ENCODE data around the gene AMH. TPM values are rescaled to one million over a fixed set of nuclear protein-coding genes. Genes with fewer than 3 reads are reported as not detected.

AMH gene
- total RNA-seq, 1 donor = under 0.01 TPM

GRCh38 chr19:2266183-2266993 lies 17.3 kb downstream of the AMH start:
- no peak overlapping the region for H3K4me3 ChIP-seq (ENCODE audit: insufficient read depth, low read length)
- peaks cover 14% of the 10 kb centered on the region for H3K4me1 ChIP-seq (ENCODE audit: insufficient read depth, low read length)
- H4K20me1 ChIP-seq (ENCODE audit: insufficient read depth, low read length) = peaks cover 12% of the 10 kb centered on the region
- no peak overlapping the region for H3K27ac ChIP-seq (ENCODE audit: low read depth, low read length)
- H3K27me3 ChIP-seq (ENCODE audit: insufficient read depth, low read length) = no peaks in the 10 kb centered on the region
- no peaks in the 10 kb centered on the region for H3K9me3 ChIP-seq (ENCODE audit: low read depth, low read length)
- peak overlapping the region; percentile 25 for H3K4me2 ChIP-seq (ENCODE audit: insufficient read depth, low read length)
- DNase-seq (ENCODE audit: insufficient read length, low spot score, missing footprints) = peak; percentile 97
- no peak for TF ChIP-seq CTCF (IDR thresholded peaks at IDR 0.05; ENCODE audit: extremely low read depth, low read depth, low read length)
- H3K36me3 ChIP-seq (ENCODE audit: insufficient read depth, low read length) = peaks cover 2% of the 10 kb centered on the region
- peak overlapping the region; percentile 80 for H2AFZ ChIP-seq (ENCODE audit: low read length)
- H3K79me2 ChIP-seq (ENCODE audit: insufficient read depth, low read length) = peaks cover 24% of the 10 kb centered on the region

- no peak for TF ChIP-seq CTCF (IDR thresholded peaks at IDR 0.05; ENCODE audit: extremely low read depth, low read depth, low read length)
- H3K79me2 ChIP-seq (ENCODE audit: insufficient read depth, low read length) = peaks cover 42% of the 10 kb centered on the region
- H3K9me3 ChIP-seq (ENCODE audit: low read depth, low read length) = no peaks in the 10 kb centered on the region
- peak overlapping the region; percentile 98 for H3K4me3 ChIP-seq (ENCODE audit: insufficient read depth, low read length)
- H2AFZ ChIP-seq (ENCODE audit: low read length) = peak overlapping the region; percentile 76
- peak overlapping the region; percentile 84 for H3K4me2 ChIP-seq (ENCODE audit: insufficient read depth, low read length)
- peak; percentile 69 for DNase-seq (ENCODE audit: insufficient read length, low spot score, missing footprints)
- H3K4me1 ChIP-seq (ENCODE audit: insufficient read depth, low read length) = peaks cover 31% of the 10 kb centered on the region
- peaks cover 20% of the 10 kb centered on the region for H3K36me3 ChIP-seq (ENCODE audit: insufficient read depth, low read length)
- no peaks in the 10 kb centered on the region for H3K27me3 ChIP-seq (ENCODE audit: insufficient read depth, low read length)
- H3K27ac ChIP-seq (ENCODE audit: low read depth, low read length) = no peak overlapping the region
- H4K20me1 ChIP-seq (ENCODE audit: insufficient read depth, low read length) = peaks cover 33% of the 10 kb centered on the region
These were observed 19.3 kb downstream of the AMH start for GRCh38 chr19:2268480-2268830.

- no peak for DNase-seq (ENCODE audit: insufficient read length, low spot score, missing footprints)
- H2AFZ ChIP-seq (ENCODE audit: low read length) = peak overlapping the region; percentile 76
- peaks cover 37% of the 10 kb centered on the region for H4K20me1 ChIP-seq (ENCODE audit: insufficient read depth, low read length)
- H3K36me3 ChIP-seq (ENCODE audit: insufficient read depth, low read length) = peaks cover 21% of the 10 kb centered on the region
- no peak for TF ChIP-seq CTCF (IDR thresholded peaks at IDR 0.05; ENCODE audit: extremely low read depth, low read depth, low read length)
- peaks cover 46% of the 10 kb centered on the region for H3K79me2 ChIP-seq (ENCODE audit: insufficient read depth, low read length)
- peak overlapping the region; percentile 98 for H3K4me3 ChIP-seq (ENCODE audit: insufficient read depth, low read length)
- peak overlapping the region; percentile 84 for H3K4me2 ChIP-seq (ENCODE audit: insufficient read depth, low read length)
- no peaks in the 10 kb centered on the region for H3K9me3 ChIP-seq (ENCODE audit: low read depth, low read length)
- peaks cover 32% of the 10 kb centered on the region for H3K4me1 ChIP-seq (ENCODE audit: insufficient read depth, low read length)
- peak overlapping the region; percentile 56 for H3K27ac ChIP-seq (ENCODE audit: low read depth, low read length)
- no peaks in the 10 kb centered on the region for H3K27me3 ChIP-seq (ENCODE audit: insufficient read depth, low read length)
These were observed 19.7 kb downstream of the AMH start for GRCh38 chr19:2268861-2269243.

GRCh38 chr19:2269244-2270156 lies 20.4 kb downstream of the AMH start:
- peak overlapping the region; percentile 92 for H3K27ac ChIP-seq (ENCODE audit: low read depth, low read length)
- peak overlapping the region; percentile 84 for H3K4me2 ChIP-seq (ENCODE audit: insufficient read depth, low read length)
- no peak overlapping the region for H2AFZ ChIP-seq (ENCODE audit: low read length)
- H3K4me3 ChIP-seq (ENCODE audit: insufficient read depth, low read length) = peak overlapping the region; percentile 98
- no peaks in the 10 kb centered on the region for H3K9me3 ChIP-seq (ENCODE audit: low read depth, low read length)
- H3K27me3 ChIP-seq (ENCODE audit: insufficient read depth, low read length) = no peaks in the 10 kb centered on the region
- no peak for TF ChIP-seq CTCF (IDR thresholded peaks at IDR 0.05; ENCODE audit: extremely low read depth, low read depth, low read length)
- peaks cover 43% of the 10 kb centered on the region for H4K20me1 ChIP-seq (ENCODE audit: insufficient read depth, low read length)
- peaks cover 27% of the 10 kb centered on the region for H3K36me3 ChIP-seq (ENCODE audit: insufficient read depth, low read length)
- DNase-seq (ENCODE audit: insufficient read length, low spot score, missing footprints) = peak; percentile 100
- peaks cover 53% of the 10 kb centered on the region for H3K79me2 ChIP-seq (ENCODE audit: insufficient read depth, low read length)
- peaks cover 32% of the 10 kb centered on the region for H3K4me1 ChIP-seq (ENCODE audit: insufficient read depth, low read length)
